HepG2 (cell line): Measurements from ENCODE around the gene SIGLEC10. TPM values are rescaled to one million over a fixed set of nuclear protein-coding genes. Genes with fewer than 3 reads are reported as not detected.

Experiments used
- CCAR2 ChIP-seq: fragments of 200-400 bp; formaldehyde crosslinking; optimal IDR thresholded peaks from 2 replicates; pipeline ENCODE3; 2018; ENCODE audit warnings: low read depth, mild to moderate bottlenecking, low read length, moderate library complexity
- DNMT1 ChIP-seq: sonication (generic); formaldehyde crosslinking; IDR thresholded peaks from 2 replicates; pipeline ENCODE4 v1.5.1; 2020; ENCODE audit warnings: mild to moderate bottlenecking, missing genetic modification reagents
- FOXC1 ChIP-seq: sonication (generic); formaldehyde crosslinking; IDR thresholded peaks from 2 replicates; pipeline ENCODE4 v1.8.0; 2022; ENCODE audit warnings: mild to moderate bottlenecking, missing genetic modification reagents, borderline replicate concordance
- GFI1 ChIP-seq: sonication (generic); formaldehyde crosslinking; IDR thresholded peaks from 2 replicates; pipeline ENCODE4 v1.5.0; 2020; ENCODE audit warnings: missing genetic modification reagents, mild to moderate bottlenecking, borderline replicate concordance
- GLMP ChIP-seq: sonication (generic); formaldehyde crosslinking; IDR thresholded peaks from 2 replicates; pipeline ENCODE4 v1.9.0; 2021; ENCODE audit warnings: missing genetic modification reagents, mild to moderate bottlenecking, borderline replicate concordance
- HDAC6 ChIP-seq: fragments of 200-600 bp; sonication (generic); IDR thresholded peaks from 2 replicates; pipeline ENCODE4 v1.7.0; 2017; ENCODE audit warnings: mild to moderate bottlenecking, antibody characterized with exemption, low read length, low read depth
- HMGXB4 ChIP-seq, 2 experiments: sonication (generic) in 1 of 2; formaldehyde crosslinking in 1 of 2; IDR thresholded peaks; 2 replicates each; pipeline versions ENCODE4 v1.4.0 to v1.6.1; 2018 to 2020; ENCODE audit warnings: missing genetic modification reagents in 2 of 2, borderline replicate concordance in 1 of 2, low read depth in 1 of 2, mild to moderate bottlenecking in 1 of 2, missing biosample characterization in 1 of 2
- RBAK ChIP-seq: sonication (generic); formaldehyde crosslinking; IDR thresholded peaks from 2 replicates; pipeline ENCODE4 v1.5.1; 2020; ENCODE audit warnings: mild to moderate bottlenecking, missing genetic modification reagents
- SNAPC4 ChIP-seq: sonication (generic); formaldehyde crosslinking; IDR thresholded peaks from 2 replicates; pipeline ENCODE4 v1.4.0; 2020; ENCODE audit warnings: mild to moderate bottlenecking, missing genetic modification reagents
- TBX2 ChIP-seq: sonication (generic); formaldehyde crosslinking; IDR thresholded peaks from 2 replicates; pipeline ENCODE4 v1.5.0; 2020; ENCODE audit warnings: missing genetic modification reagents, mild to moderate bottlenecking, borderline replicate concordance
- ZFX ChIP-seq: sonication (generic); formaldehyde crosslinking; IDR thresholded peaks from 2 replicates; pipeline ENCODE4 v1.4.0; 2020; ENCODE audit warnings: mild to moderate bottlenecking, low read depth, missing genetic modification reagents, moderate library complexity
- ZNF33A ChIP-seq: sonication (generic); formaldehyde crosslinking; IDR thresholded peaks from 2 replicates; pipeline ENCODE4 v1.5.1; 2020; ENCODE audit warnings: missing genetic modification reagents, mild to moderate bottlenecking, moderate library complexity, borderline replicate concordance
- ZNF343 ChIP-seq: sonication (generic); formaldehyde crosslinking; IDR thresholded peaks from 2 replicates; pipeline ENCODE4 v1.4.0; 2020; ENCODE audit warnings: mild to moderate bottlenecking, missing genetic modification reagents
- ZNF451 ChIP-seq: sonication (generic); formaldehyde crosslinking; IDR thresholded peaks from 2 replicates; pipeline ENCODE4 v1.5.0; 2020; ENCODE audit warnings: mild to moderate bottlenecking, missing genetic modification reagents
- ZNF580 ChIP-seq: IDR thresholded peaks from 2 replicates; pipeline ENCODE4 v1.6.1; 2016; ENCODE audit warnings: low read depth, borderline replicate concordance
- ZNF740 ChIP-seq: sonication (generic); formaldehyde crosslinking; IDR thresholded peaks from 2 replicates; pipeline ENCODE4 v1.4.0; 2020; ENCODE audit warnings: missing genetic modification reagents
- ZNF775 ChIP-seq: sonication (generic); formaldehyde crosslinking; IDR thresholded peaks from 2 replicates; pipeline ENCODE4 v1.4.0; 2020; ENCODE audit warnings: missing genetic modification reagents, mild to moderate bottlenecking, moderate library complexity, borderline replicate concordance
- ZNF776 ChIP-seq: sonication (generic); formaldehyde crosslinking; IDR thresholded peaks from 2 replicates; pipeline ENCODE4 v1.4.0; 2020; ENCODE audit warnings: mild to moderate bottlenecking, missing genetic modification reagents
- ZNF83 ChIP-seq: sonication (generic); formaldehyde crosslinking; IDR thresholded peaks from 2 replicates; pipeline ENCODE4 v1.4.0; 2020; ENCODE audit warnings: missing genetic modification reagents, mild to moderate bottlenecking, borderline replicate concordance
- polyA plus RNA-seq, 8 experiments: library from polyadenylated mRNA; depleted of rRNA in 3 of 8; stranded (reverse) in 7 of 8; unstranded in 1 of 8; fragments of >200 nt; fragmentation: Illumina TruSeq in 4 of 8; extraction: Trizol in 4 of 8; gene quantifications; 2 replicates each; pipeline versions ENCODE4 v1.2.1 to v1.2.3, GENCODE V29; 2011 to 2016; ENCODE audit warnings: low read depth in 4 of 8, missing spikeins in 1 of 8, mixed read lengths in 1 of 8; ENCODE audit not compliant: insufficient read depth in 1 of 8
- total RNA-seq, 5 experiments: library from RNA; depleted of rRNA; stranded (reverse); fragments of >200 nt; fragmentation: Illumina TruSeq; extraction: Trizol; gene quantifications; 2 replicates each; pipeline ENCODE4 v1.2.3, GENCODE V29; 2016; ENCODE audit warnings: low read depth in 1 of 5

SIGLEC10 gene
- total and polyA plus RNA-seq, 2 of the 13 experiments (the other 11 are each of a cell fraction or from before 2014, with no cell fraction given) = not detected

- TF ChIP-seq ZNF740 (CRISPR knock-in tag) = no peak
- peak; percentile 76 for TF ChIP-seq ZFX
- peak; percentile 42; the same call in 1 of the 2 replicates for TF ChIP-seq TBX2
- peak; percentile 65; the same call in 1 of the 2 replicates for TF ChIP-seq GLMP (CRISPR knock-in tag)
- no peak for TF ChIP-seq RBAK (CRISPR knock-in tag)
- TF ChIP-seq FOXC1 (CRISPR knock-in tag) = peak; percentile 41; the same call in 1 of the 2 replicates
- 0 out of 2 replicates have a peak, but pooled peaks have one; percentile 36 for TF ChIP-seq ZNF775 (CRISPR knock-in tag)
- TF ChIP-seq HMGXB4 (CRISPR knock-in tag; IDR thresholded peaks at IDR 0.05; ENCODE audit: borderline replicate concordance in 1 of 2, low read depth in 1 of 2) = peak in 1 of 2 experiments; percentile 82; a peak in 3 of 4 replicates
- 0 out of 2 replicates have a peak, but pooled peaks have one; percentile 66 for TF ChIP-seq GFI1 (CRISPR knock-in tag)
- TF ChIP-seq ZNF83 = no peak
- TF ChIP-seq ZNF451 (CRISPR knock-in tag) = 0 out of 2 replicates have a peak, but pooled peaks have one; percentile 9
- 0 out of 2 replicates have a peak, but pooled peaks have one; percentile 64 for TF ChIP-seq ZNF776 (CRISPR knock-in tag)
- peak; percentile 14 for TF ChIP-seq CCAR2
- peak; percentile 51; the same call in 1 of the 2 replicates for TF ChIP-seq SNAPC4 (CRISPR knock-in tag)
- TF ChIP-seq ZNF33A (CRISPR knock-in tag) = no peak
- TF ChIP-seq DNMT1 (CRISPR knock-in tag) = no peak
- peak; percentile 95 for TF ChIP-seq ZNF343 (CRISPR knock-in tag)
- 0 out of 2 replicates have a peak, but pooled peaks have one; percentile 75 for TF ChIP-seq HDAC6
- peak; percentile 66; the same call in 1 of the 2 replicates for TF ChIP-seq ZNF580 (CRISPR knock-in tag)
These were observed 52.1 kb downstream of the SIGLEC10 start (continued) for GRCh38 chr19:51365211-51365964.
